K562 (cell line): ENCODE results near the gene STAT4.

Experiments
- CBX2 ChIP-seq: fragments of 200-600 bp; sonication (generic); IDR thresholded peaks from one replicate; pipeline ENCODE4 v1.6.1; 2012; ENCODE audit warnings: mild to moderate bottlenecking, low read length, inconsistent platforms; ENCODE audit not compliant: insufficient read depth, poor library complexity, severe bottlenecking
- CTCF ChIP-seq, 3 experiments: IDR thresholded peaks in 2 of 3; conservative IDR thresholded peaks in 1 of 3; 2 replicates each; pipeline ENCODE4 v1.5.1; 2011 to 2012; ENCODE audit warnings: low read length in 3 of 3, mild to moderate bottlenecking in 3 of 3, control low read depth in 2 of 3, improper control_type of control experiment in 1 of 3, inconsistent platforms in 1 of 3, low read depth in 1 of 3, mixed read lengths in 1 of 3, moderate library complexity in 1 of 3; ENCODE audit not compliant: insufficient read depth in 2 of 3
- CTCFL ChIP-seq: IDR thresholded peaks from 2 replicates; pipeline ENCODE4 v1.6.1; 2011; ENCODE audit warnings: borderline replicate concordance, low read depth, mild to moderate bottlenecking, moderate library complexity, low read length; ENCODE audit not compliant: insufficient read depth, poor library complexity, severe bottlenecking
- PBX2 ChIP-seq, 2 experiments: IDR thresholded peaks in 1 of 2; conservative IDR thresholded peaks in 1 of 2; 2 replicates each; pipeline ENCODE4 v1.6.1; 2016; ENCODE audit warnings: low read depth in 2 of 2, mild to moderate bottlenecking in 1 of 2, missing compliant biosample characterization in 1 of 2, missing genetic modification characterization in 1 of 2, moderate library complexity in 1 of 2
- SP2 ChIP-seq: IDR thresholded peaks from 2 replicates; pipeline ENCODE4 v1.6.1; 2011; ENCODE audit warnings: mild to moderate bottlenecking, low read depth, low read length, moderate library complexity; ENCODE audit not compliant: poor library complexity, severe bottlenecking; ENCODE audit errors: extremely low read depth

- TF ChIP-seq SP2, result no peak
- TF ChIP-seq CTCFL, result no peak
- no peak for TF ChIP-seq PBX2 (CRISPR knock-in tag; IDR thresholded peaks at IDR 0.05; ENCODE audit: low read depth)
- TF ChIP-seq PBX2 (tag; conservative IDR thresholded peaks at IDR 0.05; ENCODE audit: low read depth), result no peak
- no peak for TF ChIP-seq CBX2
- no peak for TF ChIP-seq CTCF (IDR thresholded peaks at IDR 0.05 in 2 of 3, conservative IDR thresholded peaks at IDR 0.05 in 1 of 3; ENCODE audit: insufficient read depth in 2 of 3, low read depth in 1 of 3, low read length in 3 of 3)
Observed at GRCh38 chr2:191169456-191170300, 18.9 kb upstream of the STAT4 start.
